ENCODE data around the gene PGK2.
"Not testable (repeated sequence)": the region's sequence is repeated elsewhere in the genome, so short reads cannot be mapped to it uniquely, and the experiment has no call there.

PGK2 gene

DNA sequence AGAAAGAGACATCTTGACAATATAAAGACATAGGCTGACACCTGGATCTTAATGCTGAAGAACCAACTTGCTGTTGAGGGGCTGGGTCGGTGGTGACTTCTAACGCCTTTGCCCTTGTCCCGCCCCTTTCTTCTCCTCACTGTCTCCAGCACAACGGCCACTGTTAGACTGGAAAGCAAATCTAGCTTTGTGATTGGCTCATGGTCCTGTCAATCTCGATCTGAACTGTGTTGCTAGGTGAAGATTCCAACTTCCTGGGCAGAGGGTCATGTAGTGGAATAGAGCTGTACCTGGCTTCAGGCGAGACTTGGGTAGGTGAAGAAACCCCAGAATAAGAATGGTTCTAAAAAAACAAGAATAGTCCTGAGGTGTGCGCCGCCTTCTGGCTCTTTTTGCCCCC is at the start of gene PGK2:
Gene PGK2 (minus strand): TSS at position 110 of the 400 bp plus-strand sequence. CDS start 98 bp downstream, at position 12.
- DNase-seq = no peak

DNA sequence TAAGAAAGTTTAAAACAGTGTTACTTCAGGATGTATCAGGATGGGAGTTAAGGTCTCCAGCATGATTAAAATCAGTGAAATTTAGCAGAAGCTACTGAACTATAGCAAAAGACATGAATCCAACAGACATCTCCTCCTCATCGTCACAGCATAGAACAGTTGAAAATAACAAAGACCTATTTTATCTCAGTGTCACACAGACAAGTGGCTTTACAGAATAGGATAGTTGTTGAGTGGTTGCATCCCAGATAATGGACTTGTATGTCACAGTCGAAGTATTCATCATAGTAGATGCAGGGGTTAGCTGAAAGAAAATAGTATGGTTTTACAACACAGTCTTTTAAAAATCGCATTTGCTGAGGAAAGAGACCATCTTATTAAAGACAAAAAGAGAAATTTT is 48.1 kb upstream of the PGK2 start:
- DNase-seq = no peak

DNA sequence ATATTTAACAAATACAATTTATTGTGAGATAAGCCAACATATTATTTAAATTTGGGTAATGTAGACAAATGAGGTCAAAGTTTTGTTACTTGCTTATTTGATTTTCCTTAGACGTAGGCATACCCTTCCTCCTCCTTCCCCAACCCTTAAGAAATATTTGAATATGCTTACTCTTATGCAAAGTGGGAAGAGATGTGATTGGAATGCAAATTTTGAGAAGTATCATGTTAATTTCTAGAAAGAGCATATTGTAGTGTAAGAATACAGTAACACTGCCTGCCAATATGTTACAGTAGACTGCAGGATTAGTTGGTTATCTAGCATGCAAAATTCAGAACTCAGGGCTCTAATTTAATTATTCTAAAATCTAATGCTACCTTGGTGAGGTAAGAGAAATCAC is 46.3 kb upstream of the PGK2 start:
- DNase-seq = no peak

DNA sequence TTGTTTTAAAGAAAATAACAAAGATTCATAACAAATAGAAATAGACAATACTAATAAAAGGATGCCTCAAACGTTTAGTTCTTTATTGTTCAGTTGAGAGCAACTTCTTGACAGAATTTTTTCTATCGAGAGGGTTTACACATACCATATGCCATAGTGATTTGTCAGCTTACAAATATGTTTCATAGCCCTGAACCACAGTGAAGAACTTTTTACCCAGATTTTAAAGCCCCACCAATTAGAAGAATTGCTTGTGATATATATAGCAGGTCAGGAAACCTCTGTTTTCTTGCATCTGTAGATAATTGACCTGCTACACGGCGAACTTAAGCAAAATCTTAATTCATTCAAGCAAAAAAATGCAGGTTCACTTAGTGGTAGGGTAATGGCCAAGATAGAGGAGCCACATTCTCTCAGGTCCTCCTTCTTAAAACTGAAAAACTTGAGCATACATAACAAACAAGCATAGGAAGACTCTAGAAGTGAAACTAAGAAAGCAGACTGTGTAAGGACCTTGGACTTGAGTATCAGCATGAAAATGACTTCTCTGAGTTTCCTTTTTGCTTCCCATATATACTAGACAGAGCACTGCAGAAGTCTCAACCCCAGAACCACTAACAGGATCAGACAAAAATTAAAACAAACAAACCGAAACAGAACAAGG is 39.8 kb upstream of the PGK2 start:
- DNase-seq = no peak

DNA sequence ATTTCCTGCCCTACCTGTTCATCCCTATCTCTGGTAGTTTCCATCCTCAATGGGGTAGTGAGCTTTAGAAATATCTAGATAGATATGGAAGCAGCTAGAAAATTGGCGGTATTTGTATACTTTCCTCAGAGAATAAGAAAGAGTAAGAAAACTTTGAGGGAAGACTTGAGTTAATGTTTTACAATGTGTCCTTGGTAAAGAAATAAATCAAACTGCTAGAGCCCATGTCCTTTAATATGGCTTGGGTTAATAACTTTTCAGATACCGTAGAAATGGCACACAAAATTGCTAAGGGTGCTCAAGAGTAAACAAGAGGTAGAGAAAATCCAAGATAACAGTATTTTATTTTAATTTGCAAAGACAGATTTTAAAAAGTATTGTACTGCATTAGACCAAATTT is 28.1 kb upstream of the PGK2 start:
- no peak for DNase-seq

DNA sequence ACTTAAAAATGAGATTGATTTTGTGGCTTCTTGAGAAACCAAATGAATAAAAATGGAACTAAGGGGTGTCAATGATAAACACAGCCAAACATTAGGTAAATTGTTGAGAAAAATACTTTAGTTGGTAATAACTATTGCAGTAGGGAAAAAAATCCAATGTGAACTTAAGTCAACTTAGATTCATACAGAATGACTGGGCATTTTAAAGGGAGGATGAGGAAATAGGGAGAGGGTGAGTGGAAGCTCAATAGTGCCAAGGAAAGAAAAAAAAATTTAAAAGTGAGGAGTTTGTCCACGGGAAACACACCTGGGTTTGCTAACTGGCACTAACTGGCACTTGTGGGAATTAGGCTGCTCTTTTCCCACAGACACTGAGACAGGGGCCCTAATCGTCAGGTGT is 26.2 kb upstream of the PGK2 start:
- DNase-seq = no peak

DNA sequence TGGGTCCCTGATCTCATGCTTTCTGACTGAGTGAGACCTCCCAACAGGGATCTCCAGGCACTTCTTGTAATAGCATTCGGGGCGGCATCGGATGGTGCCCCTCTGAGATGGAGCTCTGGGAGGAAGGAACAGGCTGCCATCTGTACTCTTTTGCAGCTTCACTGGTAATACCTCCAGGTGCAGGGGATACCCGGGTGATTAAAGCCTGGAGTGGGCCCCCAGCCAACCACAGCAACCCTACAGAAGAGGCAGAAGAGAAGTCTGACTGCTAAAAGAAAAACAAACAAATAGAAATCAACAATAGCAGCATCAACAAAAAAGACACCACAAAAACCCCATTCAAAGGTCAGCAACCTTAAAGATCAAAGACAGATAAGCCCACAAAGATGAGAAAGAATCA is 19.1 kb upstream of the PGK2 start:
- DNase-seq = no peak

DNA sequence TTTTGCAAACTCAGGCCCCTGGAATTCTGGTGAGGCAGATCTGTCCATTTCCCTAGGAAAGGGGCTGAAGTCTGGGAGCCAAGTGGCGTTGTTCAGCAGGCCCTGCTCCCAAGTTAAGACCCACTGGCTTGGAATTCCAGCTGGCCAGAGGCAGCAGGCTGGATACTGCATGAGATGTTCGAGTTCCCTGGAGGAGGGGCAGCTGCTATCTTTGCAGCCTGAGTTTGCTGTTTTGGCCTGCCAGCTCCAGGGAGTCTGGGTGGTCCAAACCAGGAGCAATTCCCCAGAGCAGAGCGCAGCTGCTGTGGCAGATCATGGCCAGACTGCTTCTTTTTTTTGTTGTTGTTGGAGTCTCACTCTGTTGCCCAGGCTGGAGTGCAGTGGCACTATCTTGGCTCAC is 18.2 kb upstream of the PGK2 start:
- DNase-seq = no peak

DNA sequence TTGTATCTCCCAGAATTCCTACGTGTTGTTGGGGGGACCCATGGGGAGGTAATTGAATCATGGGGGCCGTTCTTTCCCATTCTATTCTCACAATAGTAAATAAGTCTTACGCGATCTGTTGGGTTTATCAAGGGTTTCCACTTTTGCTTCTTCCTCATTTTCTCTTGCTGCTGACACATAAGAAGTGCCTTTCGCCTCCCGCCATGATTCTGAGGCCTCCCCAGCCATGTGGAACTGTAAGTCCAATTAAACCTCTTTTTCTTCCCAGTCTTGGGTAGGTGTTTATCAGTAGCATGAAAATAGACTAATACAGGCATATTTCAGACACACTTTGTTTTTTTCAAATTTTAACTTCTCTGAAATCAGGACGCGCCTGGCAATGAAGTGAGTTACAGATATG is 14.4 kb upstream of the PGK2 start:
- DNase-seq = no peak

DNA sequence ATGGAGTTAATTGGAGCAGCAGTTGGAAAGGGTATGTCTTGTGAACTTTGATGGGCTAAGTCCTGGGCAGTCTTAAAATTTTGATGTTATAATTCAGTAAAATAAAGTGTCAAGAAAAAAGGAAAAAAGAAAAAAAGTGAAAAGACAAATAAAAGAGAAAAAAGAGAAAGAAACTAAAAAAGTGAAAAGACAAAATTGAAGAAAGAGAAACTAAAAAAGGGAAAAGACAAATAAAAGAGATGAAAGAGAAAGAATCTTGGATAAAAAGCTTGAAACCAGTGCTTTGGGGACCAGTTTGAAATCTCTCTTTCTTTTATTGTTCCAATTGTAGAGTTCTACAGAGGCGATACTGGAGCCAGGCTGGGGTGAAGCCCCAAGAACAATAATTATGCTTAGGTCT is 12.0 kb upstream of the PGK2 start:
- no peak for DNase-seq

DNA sequence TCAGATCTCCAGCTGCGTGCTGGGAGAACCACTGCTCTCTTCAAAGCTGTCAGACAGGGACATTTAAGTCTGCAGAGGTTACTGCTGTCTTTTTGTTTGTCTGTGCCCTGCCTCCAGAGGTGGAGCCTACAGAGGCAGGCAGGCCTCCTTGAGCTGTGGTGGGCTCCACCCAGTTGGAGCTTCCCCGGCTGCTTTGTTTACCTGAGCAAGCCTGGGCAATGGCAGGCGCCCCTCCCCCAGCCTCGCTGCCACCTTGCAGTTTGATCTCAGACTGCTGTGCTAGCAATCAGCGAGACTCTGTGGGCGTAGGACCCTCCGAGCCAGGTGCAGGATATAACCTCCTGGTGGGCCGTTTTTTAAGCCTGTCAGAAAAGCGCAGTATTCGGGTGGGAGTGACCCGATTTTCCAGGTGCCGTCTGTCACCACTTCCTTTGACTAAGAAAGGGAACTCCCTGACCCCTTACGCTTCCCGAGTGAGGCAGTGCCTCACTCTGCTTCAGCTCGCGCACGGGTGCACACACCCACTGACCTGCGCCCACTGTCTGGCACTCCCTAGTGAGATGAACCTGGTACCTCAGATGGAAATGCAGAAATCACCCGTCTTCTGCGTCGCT is 9.9 kb upstream of the PGK2 start:
- DNase-seq = not testable (repeated sequence)

DNA sequence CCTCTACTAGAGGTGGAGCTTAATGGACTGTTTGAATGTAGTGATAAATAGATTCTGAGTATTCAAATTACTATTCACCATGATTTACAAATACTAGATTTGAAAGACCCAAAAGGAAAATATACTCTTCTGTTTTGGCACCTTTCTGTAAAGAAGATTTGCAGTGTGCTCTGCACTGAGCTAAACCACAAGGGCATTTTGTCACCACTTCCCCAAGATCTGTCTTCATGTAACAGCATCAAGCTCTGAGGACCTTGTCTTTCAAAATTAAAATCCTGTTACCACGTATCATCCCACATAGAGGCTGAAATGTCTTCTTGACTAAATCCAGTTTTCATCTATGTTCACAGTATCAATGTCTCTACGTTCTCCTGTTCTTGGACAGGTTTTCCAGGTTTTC is 3.3 kb upstream of the PGK2 start:
- no peak for DNase-seq

DNA sequence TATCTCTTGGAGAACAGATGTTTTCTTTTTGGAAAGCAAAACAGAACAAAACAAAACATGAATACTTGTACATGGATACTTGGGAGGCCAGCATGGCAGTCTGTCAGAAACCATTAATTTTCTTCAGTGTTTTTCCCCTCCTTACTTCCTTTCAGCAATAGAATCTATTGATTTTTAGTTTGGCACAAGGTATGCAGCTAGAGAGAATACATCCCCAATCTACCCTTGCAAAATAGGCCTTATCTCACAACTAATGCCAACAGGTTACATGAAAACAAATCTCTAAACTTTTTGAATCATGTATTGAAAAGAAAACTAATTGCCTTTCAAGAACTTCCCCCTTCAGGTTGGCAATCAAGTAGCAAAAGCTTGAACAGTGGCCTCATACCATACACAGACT is 2.8 kb downstream of the PGK2 start:
- DNase-seq = no peak

DNA sequence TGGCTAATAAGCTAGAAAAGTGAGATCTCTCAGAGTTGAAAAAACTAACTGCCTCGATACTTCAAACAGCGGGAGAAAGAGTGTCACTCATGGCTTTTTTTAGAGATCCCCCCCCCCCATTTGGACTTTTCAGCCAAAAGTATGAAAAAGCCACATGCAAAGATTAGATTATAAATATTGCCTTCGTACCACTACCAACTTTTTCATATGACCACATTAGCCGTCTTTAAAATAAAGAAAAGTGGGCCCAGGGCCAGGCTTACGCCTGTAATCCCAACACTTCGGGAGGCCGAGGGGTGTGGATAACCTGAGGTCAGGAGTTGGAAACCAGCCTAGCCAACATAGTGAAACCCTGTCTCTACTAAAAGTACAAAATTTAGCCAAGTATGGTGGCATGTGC is 4.4 kb downstream of the PGK2 start:
- no peak for DNase-seq

DNA sequence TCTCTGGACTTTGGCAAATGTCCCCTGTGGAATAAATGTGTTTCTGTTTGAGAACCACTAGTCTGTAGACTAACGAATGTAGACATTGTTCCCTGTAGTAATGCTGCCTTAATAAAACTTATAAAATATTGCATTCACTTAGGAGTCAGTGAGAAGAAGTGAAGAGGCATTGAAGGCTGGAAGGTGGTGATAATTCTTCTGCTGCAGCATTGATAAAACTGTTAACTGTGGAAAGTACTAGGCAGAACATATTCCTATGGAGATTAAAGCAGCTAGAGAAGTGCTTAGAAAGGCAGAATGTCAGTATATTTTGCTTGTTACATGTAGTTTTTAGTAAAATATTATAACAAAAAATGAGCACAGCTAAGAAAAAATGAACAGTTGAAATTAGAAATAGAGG is 4.8 kb downstream of the PGK2 start:
- no peak for DNase-seq

DNA sequence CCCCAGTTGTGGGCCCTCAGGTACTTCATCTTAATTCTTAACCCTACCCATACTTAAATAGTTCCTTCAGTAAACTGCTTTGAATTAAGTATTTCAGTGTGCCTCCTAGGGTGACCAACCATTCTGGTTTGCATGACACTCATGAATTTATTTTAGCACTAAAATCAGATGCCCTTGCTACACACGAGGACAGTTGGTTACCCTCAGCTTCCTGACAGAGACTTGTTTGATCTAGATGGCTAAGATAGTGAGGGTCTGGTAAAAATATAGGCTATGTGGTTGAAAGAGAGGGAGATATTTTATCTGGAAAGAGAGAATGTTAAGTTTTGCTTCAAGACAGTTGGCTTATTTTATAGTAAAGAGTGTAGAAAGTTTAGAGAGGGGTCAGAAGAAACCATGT is 10.6 kb downstream of the PGK2 start:
- DNase-seq = no peak

DNA sequence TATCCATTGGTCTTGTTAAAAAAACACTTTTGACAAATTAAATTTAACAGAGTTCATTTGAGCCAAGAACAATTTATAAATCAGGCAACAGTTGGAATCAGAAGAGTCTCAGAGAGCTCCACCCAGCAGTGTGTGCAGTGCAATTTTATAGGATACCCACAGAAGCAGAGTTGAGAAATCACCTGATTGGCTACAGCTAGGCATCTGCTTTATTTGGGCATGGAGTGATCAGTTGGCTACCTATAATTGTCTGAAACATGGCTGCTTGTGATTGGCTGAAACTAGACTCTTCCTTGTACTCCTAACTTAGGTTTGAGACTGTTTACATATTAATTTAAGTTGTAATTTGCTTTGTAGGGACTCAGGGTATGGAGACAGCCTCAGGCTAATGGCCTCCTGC is 12.0 kb downstream of the PGK2 start:
- DNase-seq = no peak

DNA sequence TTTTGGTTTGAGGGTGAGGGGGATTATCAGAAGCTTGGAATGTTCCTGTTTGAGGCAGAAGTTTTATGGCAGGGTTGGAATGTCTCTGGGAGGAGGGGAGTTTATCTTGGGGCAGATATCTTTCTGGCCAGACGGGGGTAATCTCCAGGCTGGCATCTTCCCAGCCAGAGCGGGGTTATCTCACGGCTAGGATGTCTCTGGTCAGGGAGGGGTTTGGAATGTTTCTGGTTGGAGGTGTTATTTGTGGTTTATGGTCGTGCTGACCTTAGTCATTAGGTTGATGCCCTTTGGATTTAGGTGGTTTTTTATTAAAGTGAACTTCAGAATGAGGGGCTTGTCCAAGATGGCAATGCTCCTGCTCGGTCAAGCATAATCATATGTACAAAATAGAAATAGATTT is 14.8 kb downstream of the PGK2 start:
- DNase-seq = no peak

DNA sequence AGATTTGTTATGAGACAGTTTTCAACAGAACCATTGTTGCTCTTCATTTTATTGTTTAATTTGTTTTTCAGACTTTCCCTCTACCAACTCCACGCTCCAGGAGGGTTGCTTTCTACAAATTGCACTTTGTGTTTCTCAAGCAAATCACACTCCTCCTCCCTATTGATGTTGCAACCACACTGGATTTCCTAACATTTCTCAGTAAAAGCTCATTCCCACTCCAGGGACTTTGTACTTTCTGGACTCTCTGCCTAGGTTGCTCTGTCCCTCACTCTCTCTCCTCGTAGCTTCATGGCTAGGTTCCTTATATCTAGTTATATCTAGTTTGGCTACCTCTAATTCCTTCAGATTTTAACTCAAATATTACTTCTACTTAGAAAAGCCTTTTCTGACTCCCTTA is 20.3 kb downstream of the PGK2 start:
- no peak for DNase-seq

DNA sequence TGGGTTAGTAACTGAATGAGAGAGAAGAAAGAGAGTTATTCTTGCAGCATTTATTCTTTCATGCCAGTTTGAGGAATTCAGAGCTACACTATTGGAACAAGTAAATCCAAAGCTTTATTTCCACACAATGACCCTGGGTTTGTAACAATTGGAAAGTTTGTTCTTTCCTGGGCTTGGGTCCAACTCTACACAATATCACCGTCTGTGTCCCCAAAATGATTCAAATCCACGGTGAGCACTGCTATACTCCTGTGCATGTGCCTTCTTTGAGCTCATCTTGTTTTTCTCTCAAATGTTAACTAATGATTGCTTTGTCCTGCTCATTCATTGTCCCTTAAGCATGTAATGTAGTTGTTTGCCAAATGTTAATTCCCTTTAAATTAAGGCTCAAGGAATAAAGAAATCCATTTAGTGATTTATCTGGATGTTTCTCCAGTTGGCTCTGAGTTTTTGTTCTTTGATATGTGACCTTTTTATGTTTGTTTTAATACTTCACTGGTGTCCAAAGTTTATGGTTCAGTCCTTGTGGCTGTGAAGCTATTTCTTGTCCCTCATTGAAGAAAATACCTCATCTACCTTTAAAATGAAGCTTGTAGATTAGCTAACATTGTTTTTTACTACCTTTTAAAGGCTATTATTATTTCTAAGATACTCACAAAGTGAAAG is 22.4 kb downstream of the PGK2 start:
- DNase-seq = no peak

DNA sequence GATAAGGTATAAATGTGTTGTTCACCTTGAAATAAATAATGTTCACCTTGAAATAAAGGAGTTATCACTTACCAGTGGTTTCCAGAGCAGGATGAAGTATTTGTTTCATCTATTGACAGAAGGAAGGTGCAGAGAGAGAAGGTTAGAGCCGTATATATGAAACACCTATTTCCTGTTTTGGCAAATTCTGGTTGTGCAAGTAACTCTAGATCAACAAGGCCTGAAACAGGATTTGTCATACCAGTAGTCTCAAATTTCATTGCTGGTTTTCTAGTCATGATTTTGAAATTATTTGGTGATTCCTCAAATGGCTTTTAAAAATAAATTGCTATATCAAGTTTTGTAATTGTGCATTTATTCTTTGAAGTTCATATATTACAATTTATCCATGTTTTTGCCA is 42.8 kb downstream of the PGK2 start, which contains the start of gene CRISP3:
Gene CRISP3 (minus strand): TSS at position 130 of the 400 bp plus-strand sequence. CDS start 21 bp downstream, at position 109.
- no peak for DNase-seq

DNA sequence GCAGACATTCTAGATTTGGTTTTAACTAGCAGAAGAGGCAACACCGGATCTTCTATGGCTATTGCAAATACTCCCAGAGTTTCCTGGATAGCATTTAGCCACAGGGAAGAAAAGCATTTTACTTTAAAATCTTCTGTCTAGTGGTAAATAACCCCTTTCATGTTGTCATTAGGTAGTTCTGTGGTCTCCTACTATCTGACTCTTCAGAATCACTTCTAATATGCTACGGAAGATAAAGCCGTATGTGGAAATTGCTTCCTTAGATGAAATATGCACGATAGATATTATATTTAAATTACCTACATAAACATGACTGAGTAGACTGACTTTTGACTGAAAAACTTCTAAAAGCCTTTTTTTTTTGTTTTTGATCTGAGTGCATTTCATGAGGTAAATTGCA is 43.7 kb downstream of the PGK2 start:
- no peak for DNase-seq

DNA sequence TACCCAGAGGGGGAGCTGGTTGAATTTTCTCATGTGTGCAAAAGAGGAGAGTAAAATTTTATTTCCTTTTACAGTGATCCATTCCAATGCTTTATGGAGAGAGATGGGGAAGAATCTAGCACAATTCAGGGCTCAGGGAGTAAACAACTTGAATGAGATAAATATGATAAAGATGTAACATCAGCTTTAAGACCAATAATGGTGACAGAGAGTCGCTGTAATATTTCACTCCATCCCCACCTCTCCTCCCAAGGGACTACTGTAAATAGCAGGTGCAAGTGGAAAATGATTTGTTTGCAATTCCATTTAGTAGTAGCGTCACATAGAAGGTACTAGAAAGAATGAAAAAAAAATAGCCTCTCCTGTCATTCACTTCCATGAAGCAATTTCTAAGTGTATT is 47.7 kb downstream of the PGK2 start:
- no peak for DNase-seq

DNA sequence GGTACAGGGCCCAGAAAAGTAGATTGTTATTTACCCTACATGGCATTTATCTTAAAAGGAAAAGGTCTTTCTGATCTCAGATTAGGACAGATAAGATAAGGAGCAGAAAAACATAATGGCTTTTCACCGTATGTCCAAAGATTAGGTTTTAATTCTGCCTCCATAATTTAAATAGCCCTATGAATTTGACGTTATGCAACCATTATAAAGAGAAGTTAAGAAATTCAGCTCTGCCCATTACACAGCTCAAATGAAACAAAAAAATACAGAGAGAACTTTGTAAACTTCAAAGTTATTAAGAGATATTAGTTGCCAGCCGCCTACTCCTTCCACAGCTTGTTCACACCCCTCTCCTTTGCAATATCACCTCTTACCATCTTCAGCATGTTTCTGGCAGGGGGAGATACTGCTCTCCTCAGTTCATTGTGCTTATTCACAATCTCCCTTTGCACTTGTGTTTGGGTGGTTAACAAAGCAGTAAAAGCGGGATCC is 51.0 kb downstream of the PGK2 start:
- no peak for DNase-seq

Data from activated T-cell treated with anti-CD3 and anti-CD28 coated beads, Interleukin-2, amount 50 U/mL, for 48 hours (primary cell).